ENCODE results near the gene SETD2. TPM values are rescaled to one million over a fixed set of nuclear protein-coding genes. Genes with fewer than 3 reads are reported as not detected.
A peak's percentile ranks its signal among the peaks of the same experiment; 100 is the strongest.

Gene SETD2
- total RNA-seq, 2 experiments from 2014 or later, result 55.7 to 74.5 TPM

DNA sequence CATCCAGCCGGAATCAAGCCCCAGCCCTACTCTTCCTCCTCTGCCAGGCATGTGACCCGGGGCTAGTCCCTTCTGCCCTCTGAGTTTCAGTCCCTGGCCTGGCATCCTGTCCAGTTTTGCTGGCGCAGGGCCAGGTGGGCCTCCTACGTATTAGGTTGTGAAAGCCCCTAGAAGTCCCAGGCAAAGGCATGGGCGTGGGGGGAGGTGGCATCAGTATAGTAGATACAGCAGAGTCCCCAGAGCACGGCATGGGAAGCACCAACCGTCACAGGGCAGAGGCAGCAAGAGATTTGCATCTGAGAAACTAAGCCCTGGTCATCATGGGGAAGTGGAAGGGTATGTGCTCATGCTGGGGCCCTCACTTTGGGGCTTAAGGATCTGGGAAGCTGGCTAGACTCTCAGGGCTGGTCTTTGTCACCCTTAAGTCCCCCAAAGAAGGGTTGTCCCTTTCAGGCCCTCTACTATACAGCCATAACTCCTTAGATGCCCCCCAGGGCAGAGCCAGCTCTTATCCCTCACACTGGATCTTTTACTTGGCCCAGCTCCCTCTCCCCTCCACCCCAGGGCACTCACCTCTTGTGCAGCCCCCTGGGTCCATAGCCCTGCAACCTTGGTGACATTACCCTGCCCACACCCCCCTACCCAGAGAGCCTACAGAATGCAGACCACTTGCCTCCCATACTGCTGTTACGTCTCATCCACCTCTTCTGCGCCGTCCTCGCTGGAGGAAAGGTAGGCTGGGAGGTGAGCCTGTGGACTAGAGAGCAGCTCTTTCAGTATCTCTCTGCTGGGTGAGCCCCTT is 173.1 kb downstream of the SETD2 start:
- CTCF ChIA-PET (ENCODE audit: unreplicated experiment), result no interaction called here
- TF ChIP-seq, protein P1, sequence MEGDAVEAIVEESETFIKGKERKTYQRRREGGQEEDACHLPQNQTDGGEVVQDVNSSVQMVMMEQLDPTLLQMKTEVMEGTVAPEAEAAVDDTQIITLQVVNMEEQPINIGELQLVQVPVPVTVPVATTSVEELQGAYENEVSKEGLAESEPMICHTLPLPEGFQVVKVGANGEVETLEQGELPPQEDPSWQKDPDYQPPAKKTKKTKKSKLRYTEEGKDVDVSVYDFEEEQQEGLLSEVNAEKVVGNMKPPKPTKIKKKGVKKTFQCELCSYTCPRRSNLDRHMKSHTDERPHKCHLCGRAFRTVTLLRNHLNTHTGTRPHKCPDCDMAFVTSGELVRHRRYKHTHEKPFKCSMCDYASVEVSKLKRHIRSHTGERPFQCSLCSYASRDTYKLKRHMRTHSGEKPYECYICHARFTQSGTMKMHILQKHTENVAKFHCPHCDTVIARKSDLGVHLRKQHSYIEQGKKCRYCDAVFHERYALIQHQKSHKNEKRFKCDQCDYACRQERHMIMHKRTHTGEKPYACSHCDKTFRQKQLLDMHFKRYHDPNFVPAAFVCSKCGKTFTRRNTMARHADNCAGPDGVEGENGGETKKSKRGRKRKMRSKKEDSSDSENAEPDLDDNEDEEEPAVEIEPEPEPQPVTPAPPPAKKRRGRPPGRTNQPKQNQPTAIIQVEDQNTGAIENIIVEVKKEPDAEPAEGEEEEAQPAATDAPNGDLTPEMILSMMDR (conservative IDR thresholded peaks at IDR 0.05; ENCODE audit: low read length), result no peak
- TF ChIP-seq EZH2phosphoT487 (IDR thresholded peaks at IDR 0.05; ENCODE audit: borderline replicate concordance, low read depth, low read length), result no peak
- peaks cover 53% of the 10 kb centered on the region for H3K4me1 ChIP-seq (ENCODE audit: insufficient read depth, low read length, poor library complexity, severe bottlenecking)
- no peak overlapping the region for H2AFZ ChIP-seq (ENCODE audit: low read length)
- no peaks in the 10 kb centered on the region for H3K9me2 ChIP-seq (ENCODE audit: insufficient read depth, low read length)
- peak overlapping the region; percentile 43 for H3K4me2 ChIP-seq (ENCODE audit: low read length)
- peak; percentile 41 for DNase-seq (ENCODE audit: low spot score)
- no TSS peak for BruUV-seq (replicated peaks)
- H3K4me3 ChIP-seq (ENCODE audit: low read depth, low read length, poor library complexity, severe bottlenecking), result no peak overlapping the region
- peaks cover 17% of the 10 kb centered on the region; the same call in 1 of the 2 replicates for H3K79me2 ChIP-seq (ENCODE audit: insufficient read depth, low read depth, low read length)
- intact Hi-C loops (cut with micrococcal nuclease; ENCODE audit: unreplicated experiment), result no loop called here
- peaks cover 65% of the 10 kb centered on the region for H3K36me3 ChIP-seq (ENCODE audit: insufficient read depth, low read length)
- POLR2A ChIA-PET, result no interaction called here
- no peaks in the 10 kb centered on the region for H4K20me1 ChIP-seq (ENCODE audit: insufficient read depth, low read length)
- no peaks in the 10 kb centered on the region for H3K9me3 ChIP-seq (ENCODE audit: low read length)
- peak overlapping the region; percentile 61 for H3K27ac ChIP-seq (ENCODE audit: low read depth, low read length, poor library complexity, severe bottlenecking)

DNA sequence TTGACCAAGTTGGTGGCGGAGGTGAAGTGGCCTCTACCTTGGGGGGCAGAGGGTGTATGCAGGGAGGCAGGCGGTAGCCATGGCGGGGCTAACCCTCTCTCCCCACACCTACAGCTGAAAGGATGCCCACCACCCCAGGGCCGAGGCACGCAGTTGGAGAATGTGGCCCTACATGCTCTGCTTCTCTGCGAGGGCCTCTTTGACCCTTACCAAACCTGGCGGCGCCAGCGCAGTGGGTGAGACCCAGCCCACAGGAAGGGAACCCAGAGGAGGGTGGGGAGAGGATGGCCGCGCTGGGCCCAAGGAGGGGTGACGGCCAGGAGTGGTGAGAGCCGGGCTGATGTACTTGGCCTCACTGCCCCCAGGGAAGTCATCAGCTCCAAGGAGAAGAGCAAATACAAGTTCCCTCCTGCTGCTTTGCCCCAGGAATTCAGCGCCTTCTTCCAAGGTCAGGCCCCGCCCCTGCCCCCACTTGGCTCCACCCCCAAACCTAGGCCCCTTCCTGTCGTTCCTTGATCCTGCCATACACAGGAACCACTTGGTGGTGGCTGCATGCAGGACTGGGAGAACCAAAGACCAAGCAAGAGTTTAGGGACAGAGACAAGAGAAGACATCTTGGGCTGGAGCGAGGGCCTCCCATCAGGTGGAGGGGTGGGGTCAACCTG is 174.6 kb downstream of the SETD2 start:
- Histone ChIP-seq H3K9me2 (ENCODE audit: insufficient read depth, low read length) (no peaks in the 10 kb centered on the region), H4K20me1 (ENCODE audit: insufficient read depth, low read length) (no peaks in the 10 kb centered on the region), H3K4me2 (ENCODE audit: low read length) (peak overlapping the region; percentile 43; the same call in 1 of the 2 replicates), H2AFZ (ENCODE audit: low read length) (no peak overlapping the region), H3K27ac (ENCODE audit: low read depth, low read length, poor library complexity, severe bottlenecking) (peak overlapping the region; percentile 72), H3K4me3 (ENCODE audit: low read depth, low read length, poor library complexity, severe bottlenecking) (no peak overlapping the region), H3K36me3 (ENCODE audit: insufficient read depth, low read length) (peaks cover 58% of the 10 kb centered on the region), H3K4me1 (ENCODE audit: insufficient read depth, low read length, poor library complexity, severe bottlenecking) (peaks cover 68% of the 10 kb centered on the region), H3K9me3 (ENCODE audit: low read length) (no peaks in the 10 kb centered on the region), H3K79me2 (ENCODE audit: insufficient read depth, low read depth, low read length) (peaks cover 32% of the 10 kb centered on the region; the same call in 1 of the 2 replicates)
- CTCF ChIA-PET (ENCODE audit: unreplicated experiment), result no interaction called here
- BruUV-seq (replicated peaks), result no TSS peak
- intact Hi-C loops (cut with micrococcal nuclease; ENCODE audit: unreplicated experiment), result no loop called here
- TF ChIP-seq, protein P1 (conservative IDR thresholded peaks at IDR 0.05; ENCODE audit: low read length), result no peak
- TF ChIP-seq EZH2phosphoT487 (IDR thresholded peaks at IDR 0.05; ENCODE audit: borderline replicate concordance, low read depth, low read length), result no peak
- DNase-seq (ENCODE audit: low spot score), result no peak
- POLR2A ChIA-PET, result no interaction called here
